ENCODE measurements around the gene DLST. TPM values are rescaled to one million over a fixed set of nuclear protein-coding genes. Genes with fewer than 3 reads are reported as not detected.

The DLST gene
- total RNA-seq, 1 donor from 2014 or later, result 82.7 TPM

- Histone ChIP-seq H3K4me3 (no peak overlapping the region), H3K9me3 (no peaks in the 10 kb centered on the region), H3K27ac (no peak overlapping the region), H3K4me1 (peaks cover 23% of the 10 kb centered on the region), H3K27me3 (ENCODE audit: low read depth) (no peaks in the 10 kb centered on the region), H3K36me3 (peaks cover 28% of the 10 kb centered on the region)
- no peak for TF ChIP-seq CTCF (IDR thresholded peaks at IDR 0.05)
- ATAC-seq (no peak), DNase-seq (no peak)
- intact Hi-C loops (cut with DNase I), result loop anchor here (10.0 kb wide), 1 partner anchor 53 kb away; no protein-coding TSS in a partner anchor
These were observed 26.0 kb downstream of the DLST start for GRCh38 chr14:74907744-74908143.

- ATAC-seq (no peak), DNase-seq (no peak)
- no peak overlapping the region for H3K27ac ChIP-seq
- H3K9me3 ChIP-seq, result no peaks in the 10 kb centered on the region
- TF ChIP-seq CTCF (IDR thresholded peaks at IDR 0.05), result no peak
- peaks cover 16% of the 10 kb centered on the region for H3K36me3 ChIP-seq
- H3K4me3 ChIP-seq, result no peak overlapping the region
- intact Hi-C loops (cut with DNase I), result loop anchor here (10.0 kb wide), 1 partner anchor 54 kb away; no protein-coding TSS in a partner anchor
- H3K4me1 ChIP-seq, result peaks cover 23% of the 10 kb centered on the region
- H3K27me3 ChIP-seq (ENCODE audit: low read depth), result no peaks in the 10 kb centered on the region
These were observed 27.2 kb downstream of the DLST start for GRCh38 chr14:74908861-74909341.

- intact Hi-C loops (cut with DNase I), result loop anchor here (10.0 kb wide), 1 partner anchor 55 kb away; no protein-coding TSS in a partner anchor
- peaks cover 10% of the 10 kb centered on the region for H3K36me3 ChIP-seq
These were observed 27.8 kb downstream of the DLST start for GRCh38 chr14:74909501-74909900.

GRCh38 chr14:74909911-74910310, 28.2 kb downstream of the DLST start:
- no peak overlapping the region for H3K4me3 ChIP-seq
- H3K36me3 ChIP-seq, result peaks cover 6% of the 10 kb centered on the region
- no peak overlapping the region for H3K27ac ChIP-seq
- peaks cover 23% of the 10 kb centered on the region for H3K4me1 ChIP-seq
- no peaks in the 10 kb centered on the region for H3K9me3 ChIP-seq
- no peaks in the 10 kb centered on the region for H3K27me3 ChIP-seq (ENCODE audit: low read depth)
- ATAC-seq, result no peak
- no peak for TF ChIP-seq CTCF (IDR thresholded peaks at IDR 0.05)
- intact Hi-C loops (cut with DNase I), result loop anchor here (10.0 kb wide), 1 partner anchor 55 kb away; no protein-coding TSS in a partner anchor
- no peak for DNase-seq

More at GRCh38 chr14:74909501-74909900, 27.8 kb downstream of the DLST start:
- Histone ChIP-seq H3K4me3 (no peak overlapping the region), H3K9me3 (no peaks in the 10 kb centered on the region), H3K27me3 (ENCODE audit: low read depth) (no peaks in the 10 kb centered on the region), H3K4me1 (peaks cover 23% of the 10 kb centered on the region), H3K27ac (no peak overlapping the region)
- no peak for DNase-seq
- no peak for ATAC-seq
- TF ChIP-seq CTCF (IDR thresholded peaks at IDR 0.05), result no peak

GRCh38 chr14:74910556-74910955, 28.8 kb downstream of the DLST start:
- ATAC-seq (no peak), DNase-seq (no peak)
- Histone ChIP-seq H3K4me1 (peaks cover 21% of the 10 kb centered on the region), H3K9me3 (no peaks in the 10 kb centered on the region), H3K27me3 (ENCODE audit: low read depth) (no peaks in the 10 kb centered on the region), H3K36me3 (no peaks in the 10 kb centered on the region), H3K4me3 (no peak overlapping the region), H3K27ac (no peak overlapping the region)
- TF ChIP-seq CTCF (IDR thresholded peaks at IDR 0.05), result no peak
- intact Hi-C loops (cut with DNase I), result no loop called here

Data from lower lobe of right lung (tissue), 2 donors.